Stimulated activated memory B cell treated with anti-CD40 and anti-IgM and Interleukin-4, amounts not matched to agents 10 μg/mL and 1 μg/mL and 100 μg/mL, for 72 hours (primary cell): ENCODE results near the gene WIPF3.
A peak's percentile ranks its signal among the peaks of the same experiment; 100 is the strongest.
"Not testable (repeated sequence)": the region's sequence is repeated elsewhere in the genome, so short reads cannot be mapped to it uniquely, and the experiment has no call there.

Experiments used
- ATAC-seq: fragments of 150-1000 bp; cut with Tn5 transposase; 2 replicates; pipeline ENCODE4 v1.10.0; 2021
- H3K27ac Mint-ChIP-seq: one replicate; pipeline ENCODE4 v1.8.0; 2022; ENCODE audit warnings: mild to moderate bottlenecking, mixed read lengths
- H3K27me3 Mint-ChIP-seq: one replicate; pipeline ENCODE4 v1.8.0; 2022; ENCODE audit warnings: mixed read lengths
- H3K36me3 Mint-ChIP-seq: one replicate; pipeline ENCODE4 v1.8.0; 2022; ENCODE audit warnings: mixed read lengths
- H3K4me1 Mint-ChIP-seq: one replicate; pipeline ENCODE4 v1.8.0; 2022; ENCODE audit warnings: mixed read lengths
- H3K4me3 Mint-ChIP-seq: one replicate; pipeline ENCODE4 v1.8.0; 2022; ENCODE audit warnings: mild to moderate bottlenecking, moderate library complexity, mixed read lengths
- H3K9me3 Mint-ChIP-seq: one replicate; pipeline ENCODE4 v1.8.0; 2022; ENCODE audit warnings: mixed read lengths

The WIPF3 gene

GRCh38 chr7:29955075-29955792 is 148.9 kb downstream of the WIPF3 start:
- no peak for ATAC-seq
- H3K27me3 Mint-ChIP-seq: no peaks in the 10 kb centered on the region
- H3K36me3 Mint-ChIP-seq: peaks cover 57% of the 10 kb centered on the region
- H3K27ac Mint-ChIP-seq: peak overlapping the region; percentile 50
- H3K4me1 Mint-ChIP-seq: peaks cover 38% of the 10 kb centered on the region
- H3K9me3 Mint-ChIP-seq: peaks cover 2% of the 10 kb centered on the region
- H3K4me3 Mint-ChIP-seq: no peak overlapping the region

GRCh38 chr7:29955799-29956486 is 149.6 kb downstream of the WIPF3 start:
- Mint-ChIP-seq H3K4me3 (no peak overlapping the region), H3K27ac (peak overlapping the region; percentile 50), H3K27me3 (no peaks in the 10 kb centered on the region), H3K9me3 (peaks cover 2% of the 10 kb centered on the region), H3K4me1 (peaks cover 38% of the 10 kb centered on the region), H3K36me3 (peaks cover 50% of the 10 kb centered on the region)
- peak; percentile 92 for ATAC-seq

- H3K27me3 Mint-ChIP-seq: no peaks in the 10 kb centered on the region
- H3K4me3 Mint-ChIP-seq: no peak overlapping the region
- no peaks in the 10 kb centered on the region for H3K9me3 Mint-ChIP-seq
- H3K27ac Mint-ChIP-seq: peak overlapping the region; percentile 50
- no peak for ATAC-seq
- H3K4me1 Mint-ChIP-seq: peaks cover 38% of the 10 kb centered on the region
- H3K36me3 Mint-ChIP-seq: peaks cover 45% of the 10 kb centered on the region
Measured at GRCh38 chr7:29956487-29956836, 150.2 kb downstream of the WIPF3 start.

- no peak overlapping the region for H3K4me3 Mint-ChIP-seq
- H3K9me3 Mint-ChIP-seq: no peaks in the 10 kb centered on the region
- H3K27me3 Mint-ChIP-seq: no peaks in the 10 kb centered on the region
- ATAC-seq: no peak
- peaks cover 38% of the 10 kb centered on the region for H3K4me1 Mint-ChIP-seq
- H3K27ac Mint-ChIP-seq: no peak overlapping the region
- H3K36me3 Mint-ChIP-seq: peaks cover 38% of the 10 kb centered on the region
Measured at GRCh38 chr7:29957521-29958310, 151.4 kb downstream of the WIPF3 start.

GRCh38 chr7:29958667-29959358 is 152.5 kb downstream of the WIPF3 start:
- no peak for ATAC-seq
- Mint-ChIP-seq H3K27ac (no peak overlapping the region), H3K27me3 (no peaks in the 10 kb centered on the region), H3K9me3 (no peaks in the 10 kb centered on the region), H3K4me1 (peaks cover 38% of the 10 kb centered on the region), H3K36me3 (peaks cover 32% of the 10 kb centered on the region), H3K4me3 (no peak overlapping the region)

- H3K27ac Mint-ChIP-seq, H3K9me3 Mint-ChIP-seq, ATAC-seq, H3K4me3 Mint-ChIP-seq, H3K27me3 Mint-ChIP-seq: not testable (repeated sequence)
- Mint-ChIP-seq H3K4me1 (peaks cover 38% of the 10 kb centered on the region), H3K36me3 (peaks cover 32% of the 10 kb centered on the region)
Measured at GRCh38 chr7:29961611-29962010, 155.3 kb downstream of the WIPF3 start.

- H3K27ac Mint-ChIP-seq: no peak overlapping the region
- no peaks in the 10 kb centered on the region for H3K9me3 Mint-ChIP-seq
- H3K4me1 Mint-ChIP-seq: peaks cover 35% of the 10 kb centered on the region
- H3K4me3 Mint-ChIP-seq: no peak overlapping the region
- peaks cover 32% of the 10 kb centered on the region for H3K36me3 Mint-ChIP-seq
- no peaks in the 10 kb centered on the region for H3K27me3 Mint-ChIP-seq
- ATAC-seq: no peak
Measured at GRCh38 chr7:29962035-29962434, 155.7 kb downstream of the WIPF3 start.

- Mint-ChIP-seq H3K36me3 (peaks cover 44% of the 10 kb centered on the region), H3K4me3 (no peak overlapping the region), H3K9me3 (no peaks in the 10 kb centered on the region), H3K4me1 (peaks cover 18% of the 10 kb centered on the region), H3K27ac (no peak overlapping the region), H3K27me3 (no peaks in the 10 kb centered on the region)
- ATAC-seq: no peak
Measured at GRCh38 chr7:29965030-29965429, 158.7 kb downstream of the WIPF3 start.
